ENCODE data around the gene TBC1D10B. TPM values are rescaled to one million over a fixed set of nuclear protein-coding genes. Genes with fewer than 3 reads are reported as not detected.

The TBC1D10B gene
- polyA plus RNA-seq, 1 experiment: 12.0 TPM

DNA sequence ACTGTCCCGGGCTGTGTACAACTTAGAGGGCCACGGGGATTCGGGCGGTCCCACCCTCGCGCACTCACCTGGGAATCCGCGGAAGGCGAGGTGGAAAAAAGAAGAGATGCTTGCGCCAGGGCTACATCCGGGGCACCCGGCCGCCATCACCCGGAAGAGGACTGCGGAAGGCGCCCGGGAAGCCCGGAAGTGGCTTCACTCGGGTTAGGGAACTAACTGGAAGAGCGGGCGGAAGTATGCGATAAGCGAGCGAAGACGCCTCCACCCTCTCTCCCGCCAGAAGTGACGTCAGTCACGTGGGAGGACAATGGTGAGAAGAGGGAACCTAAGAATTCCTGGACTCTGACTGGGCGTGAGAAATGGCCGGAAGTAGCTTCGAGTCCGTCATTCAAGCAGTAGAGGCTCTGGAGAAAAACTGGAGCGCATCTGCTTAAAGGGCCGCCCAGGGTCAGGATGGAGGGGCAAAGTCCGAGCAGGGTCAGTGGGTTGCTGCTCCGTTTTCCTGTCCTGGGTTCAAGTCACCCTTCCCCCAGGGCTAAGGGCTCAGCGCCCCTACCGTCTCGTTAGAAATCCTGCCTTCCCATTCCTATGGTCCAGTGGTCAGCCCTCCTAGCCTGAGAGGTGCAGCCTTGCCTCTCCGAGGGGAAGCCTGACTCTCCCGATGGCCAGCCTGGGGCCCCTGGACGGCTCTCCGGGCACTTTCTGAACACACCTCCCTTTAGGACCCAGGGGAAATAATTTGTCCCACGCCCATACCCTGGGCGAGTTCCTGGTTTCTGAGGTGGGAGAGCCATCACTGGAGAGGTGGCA lies 14.9 kb downstream of the TBC1D10B start, which contains the start of gene CD2BP2:
TSS of gene CD2BP2 (minus strand) at position 165 of the 810 bp plus-strand sequence. CDS start 627 bp downstream, outside the sequence.
- CTCF ChIA-PET: interaction anchor here (1.1 kb wide), 1 partner anchor 54 kb away, joined by 3 read pairs; no protein-coding TSS in a partner anchor

DNA sequence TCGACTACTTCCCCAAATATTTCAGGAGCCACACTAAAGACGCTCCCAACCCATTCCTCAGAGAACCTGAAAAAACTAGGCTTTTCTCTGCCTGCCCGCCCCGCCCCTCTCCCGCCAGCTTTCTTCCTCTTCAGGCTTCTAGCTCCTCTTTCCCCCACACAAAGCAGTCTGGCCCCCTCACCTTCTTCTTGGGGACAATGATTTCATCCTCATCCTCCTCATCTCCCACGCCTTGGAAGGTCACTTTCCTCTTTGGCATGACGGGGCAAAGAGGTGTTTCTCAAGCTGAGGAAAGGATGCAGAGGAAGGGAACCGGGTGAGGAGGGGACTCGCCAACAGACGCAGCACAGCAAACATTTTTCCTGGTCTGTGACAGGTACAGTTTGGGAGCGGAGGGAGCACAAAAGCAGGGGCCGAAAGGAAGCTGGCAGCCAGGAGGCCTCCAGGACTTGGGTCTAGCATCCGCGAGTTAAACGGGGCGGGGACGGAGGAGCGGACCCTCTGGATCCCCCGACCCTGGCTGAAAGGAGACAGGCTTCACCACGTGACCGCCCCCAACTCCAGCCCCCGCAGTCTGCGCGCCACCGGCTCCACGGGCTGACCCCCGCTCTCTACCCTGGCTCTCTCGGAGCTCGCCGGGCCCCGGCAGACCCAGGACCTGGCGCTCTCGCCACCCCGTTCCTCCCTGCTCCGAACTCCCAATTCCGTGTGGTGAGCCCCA lies 15.7 kb downstream of the TBC1D10B start:
- CTCF ChIA-PET: interaction anchor here (1.1 kb wide), 1 partner anchor 55 kb away, joined by 3 read pairs; no protein-coding TSS in a partner anchor
- TF ChIP-seq, protein P1, sequence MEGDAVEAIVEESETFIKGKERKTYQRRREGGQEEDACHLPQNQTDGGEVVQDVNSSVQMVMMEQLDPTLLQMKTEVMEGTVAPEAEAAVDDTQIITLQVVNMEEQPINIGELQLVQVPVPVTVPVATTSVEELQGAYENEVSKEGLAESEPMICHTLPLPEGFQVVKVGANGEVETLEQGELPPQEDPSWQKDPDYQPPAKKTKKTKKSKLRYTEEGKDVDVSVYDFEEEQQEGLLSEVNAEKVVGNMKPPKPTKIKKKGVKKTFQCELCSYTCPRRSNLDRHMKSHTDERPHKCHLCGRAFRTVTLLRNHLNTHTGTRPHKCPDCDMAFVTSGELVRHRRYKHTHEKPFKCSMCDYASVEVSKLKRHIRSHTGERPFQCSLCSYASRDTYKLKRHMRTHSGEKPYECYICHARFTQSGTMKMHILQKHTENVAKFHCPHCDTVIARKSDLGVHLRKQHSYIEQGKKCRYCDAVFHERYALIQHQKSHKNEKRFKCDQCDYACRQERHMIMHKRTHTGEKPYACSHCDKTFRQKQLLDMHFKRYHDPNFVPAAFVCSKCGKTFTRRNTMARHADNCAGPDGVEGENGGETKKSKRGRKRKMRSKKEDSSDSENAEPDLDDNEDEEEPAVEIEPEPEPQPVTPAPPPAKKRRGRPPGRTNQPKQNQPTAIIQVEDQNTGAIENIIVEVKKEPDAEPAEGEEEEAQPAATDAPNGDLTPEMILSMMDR (IDR thresholded peaks at IDR 0.05; ENCODE audit: low read depth, low read length): no peak
- Histone ChIP-seq H3K27me3 (ENCODE audit: control insufficient read depth, insufficient read depth, low read length) (no peaks in the 10 kb centered on the region), H3K9me3 (ENCODE audit: control insufficient read depth, insufficient read depth, low read length) (no peaks in the 10 kb centered on the region; the same call in 1 of the 2 replicates), H3K4me3 (ENCODE audit: low read depth, low read length) (peak overlapping the region; percentile 98), H3K27ac (ENCODE audit: low read depth, low read length) (peak overlapping the region; percentile 84)
- POLR2A ChIA-PET: interaction anchor here (1.0 to 2.0 kb wide), 3 partner anchors 16 to 55 kb away, joined by 3 to 9 read pairs (median 5); partner anchors contain the start of genes TBC1D10B and ZNF771
- no peak for DNase-seq (ENCODE audit: low read depth, low spot score)

More for the DNA sequence above, 14.9 kb downstream of the TBC1D10B start, which contains the start of gene CD2BP2:
- peak; percentile 99 for DNase-seq (ENCODE audit: low read depth, low spot score)
- no peaks in the 10 kb centered on the region for H3K27me3 ChIP-seq (ENCODE audit: control insufficient read depth, insufficient read depth, low read length)
- peak within 1 kb of the TSS; percentile 100 for H3K27ac ChIP-seq (ENCODE audit: low read depth, low read length)
- no peaks in the 10 kb centered on the region; the same call in 1 of the 2 replicates for H3K9me3 ChIP-seq (ENCODE audit: control insufficient read depth, insufficient read depth, low read length)
- TF ChIP-seq, protein P1 (IDR thresholded peaks at IDR 0.05; ENCODE audit: low read depth, low read length): 0 out of 2 replicates have a peak, but pooled peaks have one; percentile 19
- H3K4me3 ChIP-seq (ENCODE audit: low read depth, low read length): peak within 1 kb of the TSS; percentile 98
- POLR2A ChIA-PET: interaction anchor here (0.7 to 2.0 kb wide), 4 partner anchors 15 to 304 kb away, joined by 3 to 9 read pairs (median 4); partner anchors contain the start of genes TBC1D10B and ZNF771

DNA sequence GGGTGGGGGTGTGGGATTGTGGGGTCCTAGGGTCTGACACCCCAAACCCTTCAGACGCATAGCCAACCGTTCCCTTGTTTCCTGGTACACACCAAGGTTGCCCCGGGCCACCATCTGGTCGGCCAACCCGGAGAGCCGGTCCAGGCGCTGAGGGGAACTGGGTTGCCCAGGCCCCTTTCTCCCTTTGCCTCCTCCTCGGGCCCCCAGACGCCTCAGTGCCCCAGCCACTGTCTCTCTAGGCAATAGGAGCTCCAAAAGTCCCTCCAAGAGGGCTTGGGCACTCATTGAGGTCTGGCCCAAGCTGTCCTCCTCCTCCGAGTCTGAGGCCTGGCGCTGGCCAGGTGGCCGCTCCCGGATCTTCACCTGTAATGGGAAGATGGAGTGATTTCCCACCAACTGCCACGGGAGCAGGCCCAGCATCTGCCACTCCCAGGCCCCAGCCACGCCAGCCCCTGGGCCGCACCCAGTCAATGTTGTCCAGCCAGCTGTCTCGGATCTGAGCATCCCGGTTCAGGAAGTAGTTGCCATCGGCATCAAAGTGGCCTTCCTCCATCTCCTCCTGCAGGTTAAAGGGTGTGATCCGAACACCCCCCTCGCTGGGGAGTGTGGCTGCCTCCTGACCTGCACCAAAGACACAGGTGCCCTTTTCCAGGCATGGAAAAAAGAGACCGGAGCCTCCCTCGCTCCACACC lies 16.7 kb downstream of the TBC1D10B start:
- Histone ChIP-seq H3K4me3 (ENCODE audit: low read depth, low read length) (peak overlapping the region; percentile 98), H3K27me3 (ENCODE audit: control insufficient read depth, insufficient read depth, low read length) (no peaks in the 10 kb centered on the region), H3K9me3 (ENCODE audit: control insufficient read depth, insufficient read depth, low read length) (no peaks in the 10 kb centered on the region; the same call in 1 of the 2 replicates), H3K27ac (ENCODE audit: low read depth, low read length) (peak overlapping the region; percentile 11)
- DNase-seq (ENCODE audit: low read depth, low spot score): no peak
- POLR2A ChIA-PET: interaction anchor here (2.0 kb wide), 1 partner anchor 17 kb away, joined by 9 read pairs; the partner anchor contains the start of gene TBC1D10B
- CTCF ChIA-PET: no interaction called here
- TF ChIP-seq, protein P1 (IDR thresholded peaks at IDR 0.05; ENCODE audit: low read depth, low read length): no peak

DNA sequence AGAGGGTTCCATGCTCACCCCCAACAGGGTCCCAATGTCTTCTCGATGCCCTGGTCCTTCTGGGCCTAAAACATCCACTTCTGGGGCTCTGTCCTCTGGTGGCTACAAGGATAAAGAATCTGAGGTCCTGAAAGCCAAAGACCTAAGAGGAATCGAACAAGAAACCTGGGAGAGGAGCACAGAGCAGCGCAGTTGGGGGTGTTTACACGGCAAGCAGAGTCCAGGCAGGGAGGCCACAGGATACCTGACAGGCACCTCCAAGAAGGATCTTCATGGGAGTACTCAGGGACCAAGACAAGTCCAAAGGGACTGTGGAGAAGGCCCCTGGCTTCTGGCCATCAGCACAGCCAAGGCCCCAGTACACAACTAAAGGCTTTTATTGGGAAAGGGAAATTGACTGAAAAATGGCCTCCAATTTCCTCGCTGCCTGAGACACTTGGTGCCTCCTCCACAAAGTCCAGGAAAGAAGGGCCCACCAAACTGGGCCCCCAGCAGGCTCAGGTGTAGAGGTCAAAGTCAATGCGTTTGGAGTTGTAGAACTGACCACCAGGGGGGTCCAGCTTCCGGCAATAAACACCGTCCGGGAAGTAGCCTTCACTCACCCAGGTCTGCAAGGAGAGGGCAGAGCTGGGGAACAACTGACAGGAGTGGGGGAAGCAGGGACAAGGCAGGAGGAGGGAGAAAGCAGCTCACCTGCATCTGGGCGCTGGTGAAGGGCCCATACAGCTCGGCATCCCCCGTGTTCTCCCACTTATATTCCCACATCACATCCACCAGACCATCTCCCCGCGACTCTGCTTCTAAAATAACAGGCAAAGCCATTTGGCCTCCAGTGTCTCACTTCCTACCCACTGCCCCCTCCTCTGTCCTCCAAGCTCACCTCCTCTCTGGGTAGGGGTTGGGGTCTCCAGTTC lies 17.5 kb downstream of the TBC1D10B start:
- Histone ChIP-seq H3K27me3 (ENCODE audit: control insufficient read depth, insufficient read depth, low read length) (no peaks in the 10 kb centered on the region), H3K27ac (ENCODE audit: low read depth, low read length) (peak overlapping the region; percentile 73), H3K4me3 (ENCODE audit: low read depth, low read length) (no peak overlapping the region), H3K9me3 (ENCODE audit: control insufficient read depth, insufficient read depth, low read length) (no peaks in the 10 kb centered on the region; the same call in 1 of the 2 replicates)
- POLR2A ChIA-PET: no interaction called here
- DNase-seq (ENCODE audit: low read depth, low spot score): no peak
- CTCF ChIA-PET: no interaction called here
- TF ChIP-seq, protein P1 (IDR thresholded peaks at IDR 0.05; ENCODE audit: low read depth, low read length): peak; percentile 30
